Stomach smooth muscle (tissue), 2 donors: Measurements from ENCODE around the gene PFKFB4.

ENCODE experiments used
- H3K27ac ChIP-seq: one replicate; pipeline ENCODE4 v1.7.0; 2013; ENCODE audit warnings: mild to moderate bottlenecking, low read length, inconsistent platforms
- H3K27me3 ChIP-seq, 2 donors: one replicate each; pipeline ENCODE4 v1.7.0; 2013; ENCODE audit warnings: low read length in 2 of 2; ENCODE audit not compliant: insufficient read depth in 2 of 2, control insufficient read depth in 1 of 2
- H3K36me3 ChIP-seq, 2 donors: one replicate each; pipeline ENCODE4 v1.7.0; 2013; ENCODE audit warnings: low read length in 2 of 2; ENCODE audit not compliant: control insufficient read depth in 2 of 2, insufficient read depth in 2 of 2
- H3K4me1 ChIP-seq: one replicate; pipeline ENCODE4 v1.7.0; 2013; ENCODE audit warnings: low read length; ENCODE audit not compliant: control insufficient read depth, insufficient read depth
- H3K4me3 ChIP-seq, 2 donors: one replicate each; pipeline ENCODE4 v1.7.0; 2013; ENCODE audit warnings: low read length in 2 of 2
- H3K9ac ChIP-seq, 2 donors: one replicate each; pipeline ENCODE4 v1.7.0; 2013; ENCODE audit warnings: low read length in 2 of 2, mild to moderate bottlenecking in 1 of 2
- H3K9me3 ChIP-seq, 2 donors: one replicate each; pipeline ENCODE4 v1.7.0; 2013; ENCODE audit warnings: low read length in 2 of 2; ENCODE audit not compliant: control insufficient read depth in 2 of 2
- donor health status: healthy.
- donor health status: Pancreatic carcinoma.

Gene PFKFB4

GRCh38 chr3:48556796-48557626, at the start of gene PFKFB4:
Gene PFKFB4 (minus strand): TSS chr3:48556803. CDS start chr3:48556777, 26 bp downstream.
- Histone ChIP-seq H3K9ac (peak within 1 kb of the TSS; percentile 38 to 47), H3K27me3 (no peaks in the 10 kb centered on the region), H3K4me3 (peak within 1 kb of the TSS; percentile 76 to 79), H3K9me3 (no peaks in the 10 kb centered on the region), H3K36me3 (no peaks in the 10 kb centered on the region), H3K4me1 (peaks cover 54% of the 10 kb centered on the region), H3K27ac (peak within 1 kb of the TSS; percentile 37)

- Histone ChIP-seq H3K9me3 (no peaks in the 10 kb centered on the region), H3K36me3 (peaks cover 60 to 64% of the 10 kb centered on the region in 2 donors), H3K9ac (no peak overlapping the region), H3K27ac (peak overlapping the region; percentile 31), H3K27me3 (no peaks in the 10 kb centered on the region), H3K4me1 (peaks cover 44% of the 10 kb centered on the region), H3K4me3 (no peak overlapping the region)
These were observed 45.0 kb upstream of the PFKFB4 start for GRCh38 chr3:48601622-48601994.

- Histone ChIP-seq H3K36me3 (peaks cover 60 to 64% of the 10 kb centered on the region in 2 donors), H3K27ac (peak overlapping the region; percentile 31), H3K9me3 (no peaks in the 10 kb centered on the region), H3K9ac (no peak overlapping the region), H3K4me3 (no peak overlapping the region), H3K4me1 (peaks cover 50% of the 10 kb centered on the region), H3K27me3 (no peaks in the 10 kb centered on the region)
These were observed 44.4 kb upstream of the PFKFB4 start for GRCh38 chr3:48600711-48601621.

- H3K9ac ChIP-seq, result peak overlapping the region in 1 of 2 donors; percentile 66
- peaks cover 51 to 52% of the 10 kb centered on the region in 2 donors for H3K36me3 ChIP-seq
- H3K27ac ChIP-seq, result peak overlapping the region; percentile 94
- H3K9me3 ChIP-seq, result no peaks in the 10 kb centered on the region
- peaks cover 58% of the 10 kb centered on the region for H3K4me1 ChIP-seq
- H3K4me3 ChIP-seq, result peak overlapping the region in 1 of 2 donors; percentile 20
- H3K27me3 ChIP-seq, result no peaks in the 10 kb centered on the region
These were observed 43.1 kb upstream of the PFKFB4 start for GRCh38 chr3:48599509-48600285.

GRCh38 chr3:48599077-48599501, 42.5 kb upstream of the PFKFB4 start:
- peak overlapping the region; percentile 20 to 57 for H3K4me3 ChIP-seq
- peak overlapping the region; percentile 50 to 66 for H3K9ac ChIP-seq
- no peaks in the 10 kb centered on the region for H3K9me3 ChIP-seq
- H3K4me1 ChIP-seq, result peaks cover 64% of the 10 kb centered on the region
- peaks cover 0 to 2% of the 10 kb centered on the region in 2 donors for H3K27me3 ChIP-seq
- peaks cover 45 to 46% of the 10 kb centered on the region in 2 donors for H3K36me3 ChIP-seq
- H3K27ac ChIP-seq, result peak overlapping the region; percentile 94

- Histone ChIP-seq H3K9me3 (no peaks in the 10 kb centered on the region), H3K36me3 (peaks cover 39 to 40% of the 10 kb centered on the region in 2 donors), H3K4me1 (peaks cover 65% of the 10 kb centered on the region), H3K27ac (peak overlapping the region; percentile 94), H3K4me3 (peak overlapping the region; percentile 24 to 57), H3K27me3 (peaks cover 0 to 2% of the 10 kb centered on the region in 2 donors), H3K9ac (peak overlapping the region; percentile 66)
These were observed 41.9 kb upstream of the PFKFB4 start for GRCh38 chr3:48598323-48599076.

- Histone ChIP-seq H3K27ac (peak overlapping the region; percentile 94), H3K36me3 (peaks cover 29 to 30% of the 10 kb centered on the region in 2 donors), H3K9me3 (no peaks in the 10 kb centered on the region)
These were observed 40.8 kb upstream of the PFKFB4 start for GRCh38 chr3:48597408-48597800.

GRCh38 chr3:48596676-48597407, 40.2 kb upstream of the PFKFB4 start:
- no peaks in the 10 kb centered on the region for H3K9me3 ChIP-seq
- peak overlapping the region; percentile 94 for H3K27ac ChIP-seq
- H3K4me1 ChIP-seq, result peaks cover 65% of the 10 kb centered on the region
- peaks cover 0 to 2% of the 10 kb centered on the region in 2 donors for H3K27me3 ChIP-seq
- peaks cover 29 to 30% of the 10 kb centered on the region in 2 donors for H3K36me3 ChIP-seq
- no peak overlapping the region for H3K4me3 ChIP-seq
- no peak overlapping the region for H3K9ac ChIP-seq

More at GRCh38 chr3:48597408-48597800, 40.8 kb upstream of the PFKFB4 start:
- Histone ChIP-seq H3K4me1 (peaks cover 65% of the 10 kb centered on the region), H3K4me3 (no peak overlapping the region), H3K27me3 (peaks cover 0 to 2% of the 10 kb centered on the region in 2 donors), H3K9ac (no peak overlapping the region)

- peak overlapping the region; percentile 94 for H3K27ac ChIP-seq
- peaks cover 23 to 25% of the 10 kb centered on the region in 2 donors for H3K36me3 ChIP-seq
- no peak overlapping the region for H3K9ac ChIP-seq
- H3K4me1 ChIP-seq, result peaks cover 58% of the 10 kb centered on the region
- H3K27me3 ChIP-seq, result peaks cover 0 to 2% of the 10 kb centered on the region in 2 donors
- H3K4me3 ChIP-seq, result no peak overlapping the region
- no peaks in the 10 kb centered on the region for H3K9me3 ChIP-seq
These were observed 39.6 kb upstream of the PFKFB4 start for GRCh38 chr3:48596157-48596556.
